Neural progenitor cell (in vitro differentiated cells): ENCODE results near the gene MTG2.

Experiments used
- EZH2 ChIP-seq: fragments of 200-600 bp; sonication (generic); IDR thresholded peaks from 2 replicates; pipeline ENCODE4 v1.6.1; 2017; ENCODE audit warnings: antibody characterized with exemption, mild to moderate bottlenecking, moderate library complexity
- EZH2phosphoT487 ChIP-seq: fragments of 200-600 bp; sonication (generic); IDR thresholded peaks from 2 replicates; pipeline ENCODE4 v1.6.1; 2017; ENCODE audit warnings: antibody characterized with exemption
- TF ChIP-seq, protein P1 (sequence below): fragments of 200-600 bp; sonication (generic); IDR thresholded peaks from 2 replicates; pipeline ENCODE4 v1.5.1; 2017; ENCODE audit warnings: antibody characterized with exemption, mild to moderate bottlenecking

GRCh38 chr20:62210496-62210855 lies 27.6 kb downstream of the MTG2 start:
- TF ChIP-seq EZH2phosphoT487 (no peak), EZH2 (no peak)
- TF ChIP-seq, protein P1, sequence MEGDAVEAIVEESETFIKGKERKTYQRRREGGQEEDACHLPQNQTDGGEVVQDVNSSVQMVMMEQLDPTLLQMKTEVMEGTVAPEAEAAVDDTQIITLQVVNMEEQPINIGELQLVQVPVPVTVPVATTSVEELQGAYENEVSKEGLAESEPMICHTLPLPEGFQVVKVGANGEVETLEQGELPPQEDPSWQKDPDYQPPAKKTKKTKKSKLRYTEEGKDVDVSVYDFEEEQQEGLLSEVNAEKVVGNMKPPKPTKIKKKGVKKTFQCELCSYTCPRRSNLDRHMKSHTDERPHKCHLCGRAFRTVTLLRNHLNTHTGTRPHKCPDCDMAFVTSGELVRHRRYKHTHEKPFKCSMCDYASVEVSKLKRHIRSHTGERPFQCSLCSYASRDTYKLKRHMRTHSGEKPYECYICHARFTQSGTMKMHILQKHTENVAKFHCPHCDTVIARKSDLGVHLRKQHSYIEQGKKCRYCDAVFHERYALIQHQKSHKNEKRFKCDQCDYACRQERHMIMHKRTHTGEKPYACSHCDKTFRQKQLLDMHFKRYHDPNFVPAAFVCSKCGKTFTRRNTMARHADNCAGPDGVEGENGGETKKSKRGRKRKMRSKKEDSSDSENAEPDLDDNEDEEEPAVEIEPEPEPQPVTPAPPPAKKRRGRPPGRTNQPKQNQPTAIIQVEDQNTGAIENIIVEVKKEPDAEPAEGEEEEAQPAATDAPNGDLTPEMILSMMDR = no peak
